Endothelial cell of umbilical vein (primary cell): ENCODE data around the gene FUNDC1.

ENCODE experiments used
- EZH2 ChIP-seq: IDR thresholded peaks from 2 replicates; pipeline ENCODE4 v1.6.1; 2012; ENCODE audit warnings: borderline replicate concordance, low read depth, mild to moderate bottlenecking, moderate library complexity, low read length, inconsistent platforms; ENCODE audit not compliant: severe bottlenecking
- JUN ChIP-seq: IDR thresholded peaks from 2 replicates; pipeline ENCODE4 v1.6.1; 2011; ENCODE audit warnings: borderline replicate concordance, low read depth; ENCODE audit not compliant: insufficient read length, insufficient read depth
- POLR2A ChIP-seq: IDR thresholded peaks from 2 replicates; pipeline ENCODE4 v1.6.1; 2012; ENCODE audit warnings: low read depth, mild to moderate bottlenecking, control low read depth, low read length
- POLR2AphosphoS5 ChIP-seq: IDR thresholded peaks from 2 replicates; pipeline ENCODE4 v1.6.1; 2012; ENCODE audit warnings: low read depth, mild to moderate bottlenecking, control low read depth, low read length, moderate library complexity; ENCODE audit not compliant: insufficient read depth
- TF ChIP-seq, protein P1 (sequence below), 2 donors: IDR thresholded peaks; 1 replicate in 1 of 2; 2 replicates in 1 of 2; pipeline ENCODE4 v1.5.1; 2011; ENCODE audit warnings: low read length in 2 of 2, mild to moderate bottlenecking in 2 of 2, moderate library complexity in 2 of 2, control low read depth in 1 of 2, inconsistent platforms in 1 of 2, low read depth in 1 of 2; ENCODE audit not compliant: insufficient read depth in 1 of 2; ENCODE audit errors: extremely low read depth in 1 of 2

- TF ChIP-seq, protein P1, sequence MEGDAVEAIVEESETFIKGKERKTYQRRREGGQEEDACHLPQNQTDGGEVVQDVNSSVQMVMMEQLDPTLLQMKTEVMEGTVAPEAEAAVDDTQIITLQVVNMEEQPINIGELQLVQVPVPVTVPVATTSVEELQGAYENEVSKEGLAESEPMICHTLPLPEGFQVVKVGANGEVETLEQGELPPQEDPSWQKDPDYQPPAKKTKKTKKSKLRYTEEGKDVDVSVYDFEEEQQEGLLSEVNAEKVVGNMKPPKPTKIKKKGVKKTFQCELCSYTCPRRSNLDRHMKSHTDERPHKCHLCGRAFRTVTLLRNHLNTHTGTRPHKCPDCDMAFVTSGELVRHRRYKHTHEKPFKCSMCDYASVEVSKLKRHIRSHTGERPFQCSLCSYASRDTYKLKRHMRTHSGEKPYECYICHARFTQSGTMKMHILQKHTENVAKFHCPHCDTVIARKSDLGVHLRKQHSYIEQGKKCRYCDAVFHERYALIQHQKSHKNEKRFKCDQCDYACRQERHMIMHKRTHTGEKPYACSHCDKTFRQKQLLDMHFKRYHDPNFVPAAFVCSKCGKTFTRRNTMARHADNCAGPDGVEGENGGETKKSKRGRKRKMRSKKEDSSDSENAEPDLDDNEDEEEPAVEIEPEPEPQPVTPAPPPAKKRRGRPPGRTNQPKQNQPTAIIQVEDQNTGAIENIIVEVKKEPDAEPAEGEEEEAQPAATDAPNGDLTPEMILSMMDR (IDR thresholded peaks at IDR 0.05; ENCODE audit: extremely low read depth in 1 of 2, insufficient read depth in 1 of 2, low read depth in 1 of 2, low read length in 2 of 2), result no peak
- TF ChIP-seq POLR2A (no peak), POLR2AphosphoS5 (no peak), JUN (no peak), EZH2 (no peak)
Observed at GRCh38 chrX:44514272-44514671, 28.4 kb downstream of the FUNDC1 start.
